RWPE2 (cell line): Measurements from ENCODE around the gene PTPRU.

ENCODE experiments used
- ATAC-seq: fragments of 200-7000 bp; cut with Tn5 transposase; 3 replicates; pipeline ENCODE4 v1.9.1; 2021; ENCODE audit warnings: low read depth
- DNase-seq: peaks from one replicate; pipeline ENCODE4 v3.0.0-alpha.2; 2020; ENCODE audit warnings: low spot score
- H3K27ac ChIP-seq: fragments of 450-650 bp; 2 replicates; pipeline ENCODE4 v1.5.1; 2017; ENCODE audit warnings: mild to moderate bottlenecking; ENCODE audit not compliant: poor library complexity, severe bottlenecking
- H3K27me3 ChIP-seq: fragments of 250-450 bp; sonication (Bioruptor Pico); 2 replicates; pipeline ENCODE4 v1.5.1; 2021; ENCODE audit warnings: mild to moderate bottlenecking, moderate library complexity; ENCODE audit not compliant: insufficient read depth, poor library complexity, severe bottlenecking
- H3K36me3 ChIP-seq: fragments of 250-450 bp; sonication (Bioruptor Pico); 2 replicates; pipeline ENCODE4 v1.5.1; 2020; ENCODE audit warnings: low read depth, mild to moderate bottlenecking, moderate library complexity
- H3K4me1 ChIP-seq: fragments of 250-450 bp; sonication (Bioruptor Pico); 2 replicates; pipeline ENCODE4 v1.5.1; 2021; ENCODE audit warnings: mild to moderate bottlenecking, moderate library complexity; ENCODE audit not compliant: insufficient read depth, poor library complexity, severe bottlenecking
- H3K4me3 ChIP-seq: fragments of 250-450 bp; sonication (Bioruptor Pico); 2 replicates; pipeline ENCODE4 v1.5.1; 2021; ENCODE audit warnings: mild to moderate bottlenecking, moderate library complexity; ENCODE audit not compliant: severe bottlenecking
- H3K9me3 ChIP-seq: fragments of 250-450 bp; sonication (Bioruptor Pico); 2 replicates; pipeline ENCODE4 v1.5.1; 2021; ENCODE audit warnings: mild to moderate bottlenecking, moderate library complexity; ENCODE audit not compliant: severe bottlenecking
- TF ChIP-seq, protein P1 (sequence below): fragments of 450-650 bp; IDR thresholded peaks from one replicate; pipeline ENCODE4 v1.5.1; 2017; ENCODE audit warnings: mild to moderate bottlenecking, moderate library complexity; ENCODE audit not compliant: poor library complexity, severe bottlenecking

The PTPRU gene

DNA sequence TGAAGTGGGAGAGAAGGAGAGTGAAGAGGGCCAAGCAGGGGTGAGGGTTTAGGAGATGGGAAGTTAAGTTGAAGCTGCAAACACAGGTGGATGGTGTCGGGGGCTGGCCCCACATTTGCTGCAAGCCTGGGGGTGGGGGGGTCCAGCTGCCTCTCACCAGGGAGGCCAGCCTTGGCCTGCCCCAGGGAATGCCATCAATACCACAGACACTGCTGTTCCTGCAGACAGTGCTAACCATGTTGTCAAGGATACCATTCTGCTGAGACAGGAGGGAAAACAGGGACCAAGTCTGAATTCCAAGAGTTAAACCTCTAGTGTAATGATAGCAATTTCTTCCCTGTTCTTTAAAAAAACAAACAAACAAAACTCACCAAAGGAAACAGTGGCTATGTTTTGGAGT lies 13.6 kb upstream of the PTPRU start:
- Histone ChIP-seq H3K4me3 (no peak overlapping the region), H3K4me1 (no peaks in the 10 kb centered on the region), H3K27ac (no peak overlapping the region), H3K36me3 (peaks cover 45% of the 10 kb centered on the region), H3K27me3 (no peaks in the 10 kb centered on the region), H3K9me3 (no peaks in the 10 kb centered on the region)
- DNase-seq, result no peak
- TF ChIP-seq, protein P1, sequence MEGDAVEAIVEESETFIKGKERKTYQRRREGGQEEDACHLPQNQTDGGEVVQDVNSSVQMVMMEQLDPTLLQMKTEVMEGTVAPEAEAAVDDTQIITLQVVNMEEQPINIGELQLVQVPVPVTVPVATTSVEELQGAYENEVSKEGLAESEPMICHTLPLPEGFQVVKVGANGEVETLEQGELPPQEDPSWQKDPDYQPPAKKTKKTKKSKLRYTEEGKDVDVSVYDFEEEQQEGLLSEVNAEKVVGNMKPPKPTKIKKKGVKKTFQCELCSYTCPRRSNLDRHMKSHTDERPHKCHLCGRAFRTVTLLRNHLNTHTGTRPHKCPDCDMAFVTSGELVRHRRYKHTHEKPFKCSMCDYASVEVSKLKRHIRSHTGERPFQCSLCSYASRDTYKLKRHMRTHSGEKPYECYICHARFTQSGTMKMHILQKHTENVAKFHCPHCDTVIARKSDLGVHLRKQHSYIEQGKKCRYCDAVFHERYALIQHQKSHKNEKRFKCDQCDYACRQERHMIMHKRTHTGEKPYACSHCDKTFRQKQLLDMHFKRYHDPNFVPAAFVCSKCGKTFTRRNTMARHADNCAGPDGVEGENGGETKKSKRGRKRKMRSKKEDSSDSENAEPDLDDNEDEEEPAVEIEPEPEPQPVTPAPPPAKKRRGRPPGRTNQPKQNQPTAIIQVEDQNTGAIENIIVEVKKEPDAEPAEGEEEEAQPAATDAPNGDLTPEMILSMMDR, result no peak
- ATAC-seq, result no peak

- H3K27ac ChIP-seq, result no peak overlapping the region
- no peaks in the 10 kb centered on the region for H3K9me3 ChIP-seq
- no peaks in the 10 kb centered on the region for H3K4me1 ChIP-seq
- no peaks in the 10 kb centered on the region for H3K27me3 ChIP-seq
- H3K4me3 ChIP-seq, result no peak overlapping the region
- peaks cover 38% of the 10 kb centered on the region for H3K36me3 ChIP-seq
- ATAC-seq (no peak), DNase-seq (no peak)
- TF ChIP-seq, protein P1, result no peak
These were observed 12.8 kb upstream of the PTPRU start for GRCh38 chr1:29223521-29223920.

- TF ChIP-seq, protein P1, result no peak
- Histone ChIP-seq H3K27ac (no peak overlapping the region), H3K4me3 (no peak overlapping the region), H3K4me1 (no peaks in the 10 kb centered on the region), H3K36me3 (peaks cover 35% of the 10 kb centered on the region), H3K9me3 (no peaks in the 10 kb centered on the region), H3K27me3 (no peaks in the 10 kb centered on the region)
- no peak for DNase-seq
- ATAC-seq, result no peak
These were observed 11.9 kb upstream of the PTPRU start for GRCh38 chr1:29224356-29224837.

DNA sequence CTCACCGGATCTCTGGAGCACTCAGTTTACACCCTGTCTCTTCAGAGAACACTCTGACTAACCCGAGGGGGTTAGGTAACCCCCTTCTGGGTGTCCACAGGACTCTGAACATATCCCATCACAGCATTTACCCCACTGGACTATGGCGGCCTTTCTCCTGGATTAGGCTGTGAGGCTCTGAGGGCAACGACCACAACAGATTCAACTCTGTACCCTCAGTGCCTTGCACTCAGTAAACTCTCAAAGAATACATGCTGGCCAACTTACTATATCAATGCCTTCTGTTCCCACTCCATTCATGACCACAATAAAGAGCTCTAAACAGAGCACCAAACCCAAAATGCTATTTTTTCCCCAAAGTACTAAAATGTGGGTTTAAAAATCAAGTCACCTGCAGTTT lies 11.0 kb upstream of the PTPRU start:
- Histone ChIP-seq H3K4me3 (no peak overlapping the region), H3K27ac (no peak overlapping the region), H3K36me3 (peaks cover 28% of the 10 kb centered on the region), H3K9me3 (no peaks in the 10 kb centered on the region), H3K27me3 (no peaks in the 10 kb centered on the region), H3K4me1 (peaks cover 4% of the 10 kb centered on the region)
- DNase-seq, result no peak
- TF ChIP-seq, protein P1, result no peak
- no peak for ATAC-seq

DNA sequence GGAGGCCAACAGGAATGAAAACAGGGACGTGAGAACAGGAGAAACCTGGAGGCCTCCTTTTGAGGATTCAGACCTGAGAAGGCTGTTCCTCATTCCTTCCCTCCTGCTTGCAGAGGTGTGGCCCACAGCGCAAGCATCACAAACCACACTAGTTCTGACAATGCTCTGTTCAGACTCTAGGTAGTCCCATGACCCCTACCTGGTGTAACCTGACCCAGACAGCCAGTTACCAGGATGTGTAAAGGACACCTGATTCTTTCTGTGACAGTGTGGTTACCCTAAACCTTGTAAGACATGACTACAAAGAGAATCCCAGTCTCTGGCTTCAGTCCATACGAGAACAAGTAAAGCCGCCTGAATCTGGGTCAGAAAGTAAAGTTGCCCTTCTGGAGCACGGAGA lies 8.8 kb upstream of the PTPRU start:
- no peaks in the 10 kb centered on the region for H3K9me3 ChIP-seq
- peaks cover 20% of the 10 kb centered on the region for H3K36me3 ChIP-seq
- peaks cover 4% of the 10 kb centered on the region for H3K4me1 ChIP-seq
- no peak for DNase-seq
- no peaks in the 10 kb centered on the region for H3K27me3 ChIP-seq
- TF ChIP-seq, protein P1, result no peak
- no peak overlapping the region for H3K4me3 ChIP-seq
- no peak; the same call in 2 of the 3 replicates for ATAC-seq
- no peak overlapping the region for H3K27ac ChIP-seq
